Karpas-422 (cell line): Measurements from ENCODE around the gene SRRM4. TPM values are rescaled to one million over a fixed set of nuclear protein-coding genes. Genes with fewer than 3 reads are reported as not detected.

ENCODE experiments used
- DNase-seq: peaks from one replicate; pipeline ENCODE4 v3.0.0-alpha.2; 2015
- H2AFZ ChIP-seq: fragments of 200-600 bp; sonication (generic); 2 replicates; pipeline ENCODE4 v1.6.1; 2014; ENCODE audit warnings: antibody characterized with exemption, low read length, mixed read lengths
- H3K27ac ChIP-seq: fragments of 200-600 bp; sonication (generic); 2 replicates; pipeline ENCODE4 v1.5.1; 2014; ENCODE audit warnings: mild to moderate bottlenecking, low read length, moderate library complexity
- H3K27me3 ChIP-seq: fragments of 200-600 bp; sonication (generic); 2 replicates; pipeline ENCODE4 v1.6.1; 2014; ENCODE audit warnings: low read length, mixed read lengths
- H3K36me3 ChIP-seq: fragments of 200-600 bp; sonication (generic); 2 replicates; pipeline ENCODE4 v1.6.1; 2014; ENCODE audit warnings: low read length, mixed read lengths; ENCODE audit not compliant: insufficient read depth
- H3K4me1 ChIP-seq: fragments of 200-600 bp; sonication (generic); 2 replicates; pipeline ENCODE4 v1.6.1; 2014; ENCODE audit warnings: mild to moderate bottlenecking, low read length, mixed read lengths
- H3K4me2 ChIP-seq: fragments of 200-600 bp; sonication (generic); 2 replicates; pipeline ENCODE4 v1.6.1; 2014; ENCODE audit warnings: low read length, low read depth, mild to moderate bottlenecking; ENCODE audit not compliant: poor library complexity, severe bottlenecking
- H3K4me3 ChIP-seq: fragments of 200-600 bp; sonication (generic); 2 replicates; pipeline ENCODE4 v1.5.1; 2014; ENCODE audit warnings: mild to moderate bottlenecking, antibody characterized with exemption, low read length, mixed read lengths
- H3K79me2 ChIP-seq: fragments of 200-600 bp; sonication (generic); 2 replicates; pipeline ENCODE4 v1.6.1; 2014; ENCODE audit warnings: mild to moderate bottlenecking, low read length, mixed read lengths
- H3K9ac ChIP-seq: fragments of 200-600 bp; sonication (generic); 2 replicates; pipeline ENCODE4 v1.6.0; 2014; ENCODE audit warnings: low read length
- H3K9me2 ChIP-seq: fragments of 200-600 bp; sonication (generic), shearing (Covaris generic); replicated peaks from 2 replicates; pipeline ENCODE4 v1.6.0; 2014; ENCODE audit warnings: mild to moderate bottlenecking, low read length, moderate library complexity; ENCODE audit not compliant: insufficient read depth
- H3K9me3 ChIP-seq: fragments of 300-700, 200-600 bp; sonication (generic); 2 replicates; pipeline ENCODE4 v1.6.1; 2014; ENCODE audit warnings: low read length, mixed read lengths
- H4K20me1 ChIP-seq: fragments of 200-600 bp; sonication (generic); 2 replicates; pipeline ENCODE4 v1.6.1; 2014; ENCODE audit warnings: mild to moderate bottlenecking, antibody characterized with exemption, low read length, low read depth; ENCODE audit not compliant: insufficient read depth
- total RNA-seq: library from RNA; depleted of rRNA; stranded (reverse); fragments of >200 nt; shearing (Covaris generic); gene quantifications from 2 replicates; pipeline ENCODE4 v1.2.3, GENCODE V29; 2014; ENCODE audit warnings: low replicate concordance

The SRRM4 gene
- total RNA-seq, 1 experiment from 2014 or later = not detected

- Histone ChIP-seq H3K79me2 (no peaks in the 10 kb centered on the region), H3K4me1 (no peaks in the 10 kb centered on the region), H3K9me3 (no peaks in the 10 kb centered on the region), H3K9me2 (no peaks in the 10 kb centered on the region), H2AFZ (no peak overlapping the region), H3K27ac (no peak overlapping the region), H3K4me2 (no peak overlapping the region), H4K20me1 (no peaks in the 10 kb centered on the region), H3K4me3 (no peak overlapping the region), H3K27me3 (no peaks in the 10 kb centered on the region), H3K36me3 (no peaks in the 10 kb centered on the region), H3K9ac (no peak overlapping the region)
- DNase-seq = no peak
Measured at GRCh38 chr12:119082496-119082895, 101.2 kb downstream of the SRRM4 start.

- Histone ChIP-seq H2AFZ (no peak overlapping the region), H3K4me2 (no peak overlapping the region), H3K4me3 (no peak overlapping the region), H3K9me3 (no peaks in the 10 kb centered on the region), H3K9ac (no peak overlapping the region), H3K4me1 (no peaks in the 10 kb centered on the region), H3K9me2 (no peaks in the 10 kb centered on the region), H3K27ac (no peak overlapping the region), H3K27me3 (no peaks in the 10 kb centered on the region), H3K36me3 (no peaks in the 10 kb centered on the region), H4K20me1 (no peaks in the 10 kb centered on the region), H3K79me2 (no peaks in the 10 kb centered on the region)
- no peak for DNase-seq
Measured at GRCh38 chr12:119088685-119089379, 107.5 kb downstream of the SRRM4 start.

GRCh38 chr12:119089380-119090013 lies 108.2 kb downstream of the SRRM4 start:
- Histone ChIP-seq H3K27me3 (no peaks in the 10 kb centered on the region), H3K36me3 (no peaks in the 10 kb centered on the region), H3K79me2 (no peaks in the 10 kb centered on the region), H3K9me2 (no peaks in the 10 kb centered on the region), H3K9me3 (no peaks in the 10 kb centered on the region), H3K27ac (no peak overlapping the region), H4K20me1 (no peaks in the 10 kb centered on the region), H2AFZ (no peak overlapping the region), H3K4me1 (no peaks in the 10 kb centered on the region), H3K4me2 (no peak overlapping the region), H3K4me3 (no peak overlapping the region), H3K9ac (no peak overlapping the region)
- no peak for DNase-seq

GRCh38 chr12:119090276-119090675 lies 108.9 kb downstream of the SRRM4 start:
- no peak overlapping the region for H3K4me3 ChIP-seq
- H4K20me1 ChIP-seq = no peaks in the 10 kb centered on the region
- no peak overlapping the region for H3K9ac ChIP-seq
- DNase-seq = no peak
- no peaks in the 10 kb centered on the region for H3K4me1 ChIP-seq
- no peaks in the 10 kb centered on the region for H3K9me2 ChIP-seq
- H3K27ac ChIP-seq = no peak overlapping the region
- H3K79me2 ChIP-seq = no peaks in the 10 kb centered on the region
- H3K36me3 ChIP-seq = no peaks in the 10 kb centered on the region
- H3K27me3 ChIP-seq = no peaks in the 10 kb centered on the region
- H2AFZ ChIP-seq = no peak overlapping the region
- H3K9me3 ChIP-seq = no peaks in the 10 kb centered on the region
- H3K4me2 ChIP-seq = no peak overlapping the region

- no peaks in the 10 kb centered on the region for H3K36me3 ChIP-seq
- no peak overlapping the region for H3K4me2 ChIP-seq
- no peak overlapping the region for H3K4me3 ChIP-seq
- no peaks in the 10 kb centered on the region for H4K20me1 ChIP-seq
- H2AFZ ChIP-seq = no peak overlapping the region
- no peak overlapping the region for H3K9ac ChIP-seq
- H3K27me3 ChIP-seq = no peaks in the 10 kb centered on the region
- no peak overlapping the region for H3K27ac ChIP-seq
- H3K9me3 ChIP-seq = no peaks in the 10 kb centered on the region
- H3K79me2 ChIP-seq = no peaks in the 10 kb centered on the region
- no peaks in the 10 kb centered on the region for H3K9me2 ChIP-seq
- H3K4me1 ChIP-seq = no peaks in the 10 kb centered on the region
- no peak for DNase-seq
Measured at GRCh38 chr12:119090865-119091264, 109.5 kb downstream of the SRRM4 start.

GRCh38 chr12:119096429-119097202 lies 115.3 kb downstream of the SRRM4 start:
- no peak overlapping the region for H2AFZ ChIP-seq
- H3K4me3 ChIP-seq = no peak overlapping the region

GRCh38 chr12:119100933-119101332 lies 119.6 kb downstream of the SRRM4 start:
- no peak for DNase-seq
- H3K9me2 ChIP-seq = no peaks in the 10 kb centered on the region

More at GRCh38 chr12:119096429-119097202, 115.3 kb downstream of the SRRM4 start:
- no peaks in the 10 kb centered on the region for H3K27me3 ChIP-seq
- H3K9me2 ChIP-seq = no peaks in the 10 kb centered on the region
- no peaks in the 10 kb centered on the region for H3K4me1 ChIP-seq
- H3K27ac ChIP-seq = no peak overlapping the region
- H3K9me3 ChIP-seq = no peaks in the 10 kb centered on the region
- DNase-seq = no peak
- H3K79me2 ChIP-seq = no peaks in the 10 kb centered on the region
- no peak overlapping the region for H3K9ac ChIP-seq
- H4K20me1 ChIP-seq = no peaks in the 10 kb centered on the region
- no peak overlapping the region for H3K4me2 ChIP-seq
- H3K36me3 ChIP-seq = no peaks in the 10 kb centered on the region

GRCh38 chr12:119102274-119102673 lies 120.9 kb downstream of the SRRM4 start:
- H3K36me3 ChIP-seq = no peaks in the 10 kb centered on the region
- peak; percentile 19 for DNase-seq

More at GRCh38 chr12:119100933-119101332, 119.6 kb downstream of the SRRM4 start:
- Histone ChIP-seq H3K27me3 (no peaks in the 10 kb centered on the region), H3K79me2 (no peaks in the 10 kb centered on the region), H3K36me3 (no peaks in the 10 kb centered on the region), H3K4me2 (no peak overlapping the region), H3K9me3 (no peaks in the 10 kb centered on the region), H4K20me1 (no peaks in the 10 kb centered on the region), H3K4me1 (no peaks in the 10 kb centered on the region), H3K9ac (no peak overlapping the region), H2AFZ (no peak overlapping the region), H3K27ac (no peak overlapping the region), H3K4me3 (no peak overlapping the region)

More at GRCh38 chr12:119102274-119102673, 120.9 kb downstream of the SRRM4 start:
- no peaks in the 10 kb centered on the region for H3K4me1 ChIP-seq
- H2AFZ ChIP-seq = no peak overlapping the region
- no peak overlapping the region for H3K4me3 ChIP-seq
- H3K27ac ChIP-seq = no peak overlapping the region
- H4K20me1 ChIP-seq = no peaks in the 10 kb centered on the region
- no peaks in the 10 kb centered on the region for H3K79me2 ChIP-seq
- no peaks in the 10 kb centered on the region for H3K27me3 ChIP-seq
- no peak overlapping the region for H3K4me2 ChIP-seq
- no peak overlapping the region for H3K9ac ChIP-seq
- no peaks in the 10 kb centered on the region for H3K9me3 ChIP-seq
- no peaks in the 10 kb centered on the region for H3K9me2 ChIP-seq
